Measurements from ENCODE around the gene ZBTB5. TPM values are rescaled to one million over a fixed set of nuclear protein-coding genes. Genes with fewer than 3 reads are reported as not detected.

Gene ZBTB5
- total RNA-seq, 1 donor from 2014 or later, result 9.0 TPM

GRCh38 chr9:37420271-37421215 lies 44.7 kb downstream of the ZBTB5 start:
- DNase-seq (ENCODE audit: low spot score), result no peak
- H3K36me3 Mint-ChIP-seq (ENCODE audit: low read depth, unreplicated experiment), result no peaks in the 10 kb centered on the region
- H3K4me3 Mint-ChIP-seq (ENCODE audit: unreplicated experiment), result no peak overlapping the region
- peaks cover 14% of the 10 kb centered on the region for H3K4me1 Mint-ChIP-seq (ENCODE audit: unreplicated experiment)
- H3K27me3 Mint-ChIP-seq (ENCODE audit: unreplicated experiment), result peaks cover 4% of the 10 kb centered on the region
- no peak for TF ChIP-seq CTCF (IDR thresholded peaks at IDR 0.05; ENCODE audit: unreplicated experiment)
- no peak overlapping the region for H3K27ac Mint-ChIP-seq (ENCODE audit: unreplicated experiment)
- no peaks in the 10 kb centered on the region for H3K9me3 Mint-ChIP-seq (ENCODE audit: unreplicated experiment)

DNA sequence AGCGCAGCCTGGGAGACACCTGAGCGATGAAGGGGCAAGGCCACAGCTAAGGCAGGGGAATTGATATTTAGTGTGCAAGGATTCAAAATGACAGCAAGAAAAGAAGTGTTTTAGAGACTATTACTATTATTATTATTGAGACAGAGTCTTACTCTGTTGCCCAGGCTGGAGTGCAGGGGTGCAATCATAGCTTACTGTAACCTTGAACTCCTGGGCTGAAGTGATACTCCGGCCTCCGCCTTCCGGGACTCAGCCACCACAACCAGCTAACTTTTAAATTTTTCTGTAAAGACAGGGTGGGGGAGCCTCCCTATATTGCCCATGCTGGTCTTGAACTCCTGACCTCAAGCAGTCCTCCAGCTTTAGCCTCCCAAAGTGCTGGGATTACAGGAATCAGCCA lies 46.0 kb downstream of the ZBTB5 start:
- Mint-ChIP-seq H3K27me3 (ENCODE audit: unreplicated experiment) (peaks cover 4% of the 10 kb centered on the region), H3K9me3 (ENCODE audit: unreplicated experiment) (no peaks in the 10 kb centered on the region), H3K4me3 (ENCODE audit: unreplicated experiment) (no peak overlapping the region), H3K36me3 (ENCODE audit: low read depth, unreplicated experiment) (no peaks in the 10 kb centered on the region), H3K27ac (ENCODE audit: unreplicated experiment) (no peak overlapping the region), H3K4me1 (ENCODE audit: unreplicated experiment) (peaks cover 18% of the 10 kb centered on the region)
- DNase-seq (ENCODE audit: low spot score), result no peak
- no peak for TF ChIP-seq CTCF (IDR thresholded peaks at IDR 0.05; ENCODE audit: unreplicated experiment)

DNA sequence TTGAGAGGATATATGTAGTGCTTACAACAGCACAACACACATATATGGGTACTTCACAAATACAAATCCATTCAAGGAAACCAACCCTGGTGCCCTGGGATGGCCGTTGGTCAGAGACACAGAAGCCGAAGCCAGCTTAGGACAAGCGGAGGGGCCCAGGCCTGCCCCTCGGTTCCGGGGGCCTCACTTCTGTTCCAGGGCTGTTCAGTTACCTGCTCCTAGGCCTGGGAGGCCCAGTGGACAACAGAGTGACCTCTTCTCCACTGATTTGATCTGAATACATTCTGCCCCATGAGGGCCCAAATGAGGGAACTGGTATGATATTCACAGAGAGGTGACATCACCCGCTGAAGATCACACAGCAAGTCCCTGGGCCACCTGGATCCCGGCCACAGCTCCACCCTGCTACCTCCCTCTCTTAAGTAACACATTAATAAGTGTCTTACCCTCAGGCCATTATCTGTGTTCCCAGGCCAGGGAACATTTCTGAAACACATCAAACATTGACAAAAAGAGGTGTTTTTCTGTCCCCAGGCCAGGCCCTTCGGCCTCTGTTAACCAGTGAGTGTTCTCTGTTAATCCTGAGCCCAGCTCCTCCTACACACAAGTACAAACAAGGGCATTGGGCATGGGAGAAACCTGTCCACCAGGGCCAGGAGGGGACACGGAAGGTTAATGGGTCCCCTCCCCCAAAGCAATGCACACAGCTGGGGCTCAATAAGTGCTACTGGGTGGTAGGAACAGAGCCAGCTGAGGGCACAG lies 47.2 kb downstream of the ZBTB5 start:
- Mint-ChIP-seq H3K27me3 (ENCODE audit: unreplicated experiment) (peaks cover 7% of the 10 kb centered on the region), H3K27ac (ENCODE audit: unreplicated experiment) (no peak overlapping the region), H3K4me1 (ENCODE audit: unreplicated experiment) (peaks cover 12% of the 10 kb centered on the region), H3K4me3 (ENCODE audit: unreplicated experiment) (no peak overlapping the region), H3K36me3 (ENCODE audit: low read depth, unreplicated experiment) (no peaks in the 10 kb centered on the region), H3K9me3 (ENCODE audit: unreplicated experiment) (no peaks in the 10 kb centered on the region)
- no peak for DNase-seq (ENCODE audit: low spot score)
- no peak for TF ChIP-seq CTCF (IDR thresholded peaks at IDR 0.05; ENCODE audit: unreplicated experiment)

- H3K9me3 Mint-ChIP-seq (ENCODE audit: unreplicated experiment), result no peaks in the 10 kb centered on the region
- H3K27ac Mint-ChIP-seq (ENCODE audit: unreplicated experiment), result no peak overlapping the region
- DNase-seq (ENCODE audit: low spot score), result no peak
- peaks cover 11% of the 10 kb centered on the region for H3K4me1 Mint-ChIP-seq (ENCODE audit: unreplicated experiment)
- peaks cover 7% of the 10 kb centered on the region for H3K27me3 Mint-ChIP-seq (ENCODE audit: unreplicated experiment)
- TF ChIP-seq CTCF (IDR thresholded peaks at IDR 0.05; ENCODE audit: unreplicated experiment), result no peak
- H3K36me3 Mint-ChIP-seq (ENCODE audit: low read depth, unreplicated experiment), result no peaks in the 10 kb centered on the region
- no peak overlapping the region for H3K4me3 Mint-ChIP-seq (ENCODE audit: unreplicated experiment)
Observed at GRCh38 chr9:37417252-37417803, 47.9 kb downstream of the ZBTB5 start.
